SK-N-SH (cell line): ENCODE results near the gene SPSB4. TPM values are rescaled to one million over a fixed set of nuclear protein-coding genes. Genes with fewer than 3 reads are reported as not detected.

Experiments
- CTCF ChIA-PET: fragments of 300-600, 350-600 bp; formaldehyde crosslinking; extraction: SDS; loops from one replicate; lab custom pipeline; 2021; lab: Yijun Ruan, JAX
- POLR2A ChIA-PET: fragments of 350-600 bp; sonication (Branson Sonifier 250); formaldehyde crosslinking; extraction: SDS; loops from one replicate; lab custom pipeline; 2020; ENCODE audit warnings: antibody characterized with exemption, inconsistent platforms; lab: Yijun Ruan, JAX
- DNase-seq: peaks from one replicate; pipeline ENCODE4 v3.0.0; 2012
- H2AFZ ChIP-seq: fragments of 200-600 bp; sonication (generic); 2 replicates; pipeline ENCODE4 v1.8.1; 2016; ENCODE audit warnings: antibody characterized with exemption, mild to moderate bottlenecking, low read depth
- H3F3A ChIP-seq: fragments of 200-600 bp; sonication (generic); replicated peaks from 2 replicates; pipeline ENCODE3; 2016; ENCODE audit warnings: antibody characterized with exemption, mild to moderate bottlenecking; ENCODE audit not compliant: insufficient read depth
- H3K27ac ChIP-seq, 2 experiments: fragments of 200-500 bp in 1 of 2; fragments of 200-600 bp in 1 of 2; sonication (Bioruptor generic) in 1 of 2; sonication (generic), shearing (Covaris generic) in 1 of 2; 2 replicates each; pipeline versions ENCODE4 v1.5.1 to v1.6.1; 2014 to 2016; ENCODE audit warnings: low read depth in 2 of 2, inconsistent platforms in 1 of 2, low read length in 1 of 2, mild to moderate bottlenecking in 1 of 2, mixed read lengths in 1 of 2
- H3K27me3 ChIP-seq: fragments of 200-600 bp; sonication (generic), shearing (Covaris generic); 2 replicates; pipeline ENCODE4 v1.6.1; 2016; ENCODE audit warnings: mixed run types; ENCODE audit not compliant: insufficient read depth
- H3K36me3 ChIP-seq, 2 experiments: fragments of 200-500 bp in 1 of 2; fragments of 200-600 bp in 1 of 2; sonication (Bioruptor generic) in 1 of 2; sonication (generic) in 1 of 2; replicated peaks in 1 of 2; 2 replicates each; pipeline versions ENCODE3 to v1.5.1; 2014 to 2016; ENCODE audit warnings: low read length in 1 of 2, mild to moderate bottlenecking in 1 of 2; ENCODE audit not compliant: insufficient read depth in 2 of 2, control insufficient read depth in 1 of 2
- H3K4me1 ChIP-seq, 2 experiments: fragments of 200-500 bp in 1 of 2; fragments of 200-600 bp in 1 of 2; sonication (Bioruptor generic) in 1 of 2; sonication (generic), shearing (Covaris generic) in 1 of 2; 2 replicates each; pipeline versions ENCODE4 v1.5.1 to v1.6.1; 2014 to 2016; ENCODE audit warnings: low read depth in 1 of 2, low read length in 1 of 2, mixed run types in 1 of 2; ENCODE audit not compliant: insufficient read depth in 2 of 2, control insufficient read depth in 1 of 2
- H3K4me2 ChIP-seq: fragments of 200-600 bp; sonication (generic), shearing (Covaris generic); 2 replicates; pipeline ENCODE4 v1.6.1; 2017; ENCODE audit warnings: mixed run types
- H3K4me3 ChIP-seq, 2 experiments: fragments of 200-500 bp in 1 of 2; fragments of 200-600 bp in 1 of 2; sonication (Bioruptor generic) in 1 of 2; sonication (generic), shearing (Covaris generic) in 1 of 2; 2 replicates each; pipeline versions ENCODE4 v1.5.1 to v1.8.1; 2014 to 2016; ENCODE audit warnings: low read depth in 2 of 2, inconsistent platforms in 1 of 2, low read length in 1 of 2, mild to moderate bottlenecking in 1 of 2, mixed read lengths in 1 of 2, moderate library complexity in 1 of 2
- H3K79me2 ChIP-seq: fragments of 200-600 bp; sonication (generic); 2 replicates; pipeline ENCODE4 v1.8.1; 2017; ENCODE audit warnings: mild to moderate bottlenecking; ENCODE audit not compliant: insufficient read depth
- H3K9ac ChIP-seq: fragments of 200-600 bp; sonication (generic); 2 replicates; pipeline ENCODE4 v1.6.1; 2017; ENCODE audit warnings: mixed run types
- H3K9me2 ChIP-seq: fragments of 200-600 bp; sonication (generic); 2 replicates; pipeline ENCODE4 v1.6.1; 2017; ENCODE audit warnings: mixed run types
- H3K9me3 ChIP-seq: fragments of 200-600 bp; sonication (generic); 2 replicates; pipeline ENCODE4 v1.6.1; 2017; ENCODE audit warnings: mixed run types, mild to moderate bottlenecking, moderate library complexity
- H4K20me1 ChIP-seq: fragments of 200-600 bp; sonication (generic); 2 replicates; pipeline ENCODE4 v1.6.1; 2017; ENCODE audit warnings: mild to moderate bottlenecking, mixed run types; ENCODE audit not compliant: insufficient read depth
- CTCF ChIP-seq: fragments of 200-600 bp; sonication (generic); IDR thresholded peaks from 2 replicates; pipeline ENCODE4 v1.6.1; 2017; ENCODE audit warnings: antibody characterized with exemption, mild to moderate bottlenecking, moderate library complexity
- EP300 ChIP-seq, 2 experiments: IDR thresholded peaks; 2 replicates each; pipeline versions ENCODE4 v1.4.0 to v1.6.1; 2012; ENCODE audit warnings: borderline replicate concordance in 1 of 2, low read depth in 1 of 2, low read length in 1 of 2
- GABPA ChIP-seq: IDR thresholded peaks from 2 replicates; pipeline ENCODE4 v1.4.0; 2012; ENCODE audit warnings: low read depth, mild to moderate bottlenecking
- GATA2 ChIP-seq: sonication (generic); formaldehyde crosslinking; IDR thresholded peaks from 2 replicates; pipeline ENCODE4 v1.5.0; 2020; ENCODE audit warnings: mild to moderate bottlenecking, missing genetic modification reagents
- POLR2AphosphoS5 ChIP-seq: IDR thresholded peaks from 2 replicates; pipeline ENCODE4 v1.6.1; 2012; ENCODE audit warnings: low read depth, low read length
- RXRA ChIP-seq: IDR thresholded peaks from 2 replicates; pipeline ENCODE4 v1.4.0; 2012; ENCODE audit warnings: low read depth, mild to moderate bottlenecking, borderline replicate concordance
- TAF1 ChIP-seq: IDR thresholded peaks from 2 replicates; pipeline ENCODE4 v1.6.1; 2012; ENCODE audit warnings: low read depth, mild to moderate bottlenecking, low read length, moderate library complexity, borderline replicate concordance
- USF2 ChIP-seq: fragments of 150-350 bp; IDR thresholded peaks from 2 replicates; pipeline ENCODE4 v1.6.1; 2017; ENCODE audit warnings: antibody characterized with exemption, low read length, low read depth, borderline replicate concordance
- WGBS: methylation state at CpG from one replicate; pipeline ENCODE4 v1.1.6; 2017; ENCODE audit warnings: low lambda C conversion rate; 5-methylcytosine and 5-hydroxymethylcytosine counted together
- polyA plus RNA-seq, 3 experiments: library from polyadenylated mRNA; depleted of rRNA; stranded (reverse); fragments of >200 nt; gene quantifications; 2 replicates each; pipeline ENCODE4 v1.2.3, GENCODE V29; 2012
- TF ChIP-seq, protein P1 (sequence below): IDR thresholded peaks from 2 replicates; pipeline ENCODE4 v1.4.0; 2012; ENCODE audit warnings: low read depth, borderline replicate concordance
- TF ChIP-seq, protein P2 (sequence below): IDR thresholded peaks from 2 replicates; pipeline ENCODE4 v1.6.1; 2012; ENCODE audit warnings: mild to moderate bottlenecking, low read depth, low read length, moderate library complexity

SPSB4 gene
- polyA plus RNA-seq, 1 of the 3 experiments (the other 2 are of a cell fraction) = 0.10 TPM

GRCh38 chr3:141065258-141065657 is 14.1 kb downstream of the SPSB4 start:
- no peak overlapping the region for H3K4me3 ChIP-seq
- H3K79me2 ChIP-seq = no peaks in the 10 kb centered on the region
- no peaks in the 10 kb centered on the region for H3K9me2 ChIP-seq
- H3F3A ChIP-seq = no peaks in the 10 kb centered on the region
- 53% methylated on average over 4 of the region's 4 CpGs for WGBS
- DNase-seq = no peak
- H3K4me1 ChIP-seq = peaks cover 0 to 11% of the 10 kb centered on the region in 2 experiments; a peak in 2 of 4 replicates
- no peaks in the 10 kb centered on the region for H4K20me1 ChIP-seq
- TF ChIP-seq CTCF = no peak
- no peak for TF ChIP-seq GABPA
- TF ChIP-seq, protein P1, sequence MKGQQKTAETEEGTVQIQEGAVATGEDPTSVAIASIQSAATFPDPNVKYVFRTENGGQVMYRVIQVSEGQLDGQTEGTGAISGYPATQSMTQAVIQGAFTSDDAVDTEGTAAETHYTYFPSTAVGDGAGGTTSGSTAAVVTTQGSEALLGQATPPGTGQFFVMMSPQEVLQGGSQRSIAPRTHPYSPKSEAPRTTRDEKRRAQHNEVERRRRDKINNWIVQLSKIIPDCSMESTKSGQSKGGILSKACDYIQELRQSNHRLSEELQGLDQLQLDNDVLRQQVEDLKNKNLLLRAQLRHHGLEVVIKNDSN = no peak
- no peak for TF ChIP-seq EP300 (IDR thresholded peaks at IDR 0.05; ENCODE audit: borderline replicate concordance in 1 of 2, low read depth in 1 of 2, low read length in 1 of 2)
- no peak for TF ChIP-seq POLR2AphosphoS5
- TF ChIP-seq TAF1 = no peak
- no peak for TF ChIP-seq USF2
- TF ChIP-seq, protein P2, sequence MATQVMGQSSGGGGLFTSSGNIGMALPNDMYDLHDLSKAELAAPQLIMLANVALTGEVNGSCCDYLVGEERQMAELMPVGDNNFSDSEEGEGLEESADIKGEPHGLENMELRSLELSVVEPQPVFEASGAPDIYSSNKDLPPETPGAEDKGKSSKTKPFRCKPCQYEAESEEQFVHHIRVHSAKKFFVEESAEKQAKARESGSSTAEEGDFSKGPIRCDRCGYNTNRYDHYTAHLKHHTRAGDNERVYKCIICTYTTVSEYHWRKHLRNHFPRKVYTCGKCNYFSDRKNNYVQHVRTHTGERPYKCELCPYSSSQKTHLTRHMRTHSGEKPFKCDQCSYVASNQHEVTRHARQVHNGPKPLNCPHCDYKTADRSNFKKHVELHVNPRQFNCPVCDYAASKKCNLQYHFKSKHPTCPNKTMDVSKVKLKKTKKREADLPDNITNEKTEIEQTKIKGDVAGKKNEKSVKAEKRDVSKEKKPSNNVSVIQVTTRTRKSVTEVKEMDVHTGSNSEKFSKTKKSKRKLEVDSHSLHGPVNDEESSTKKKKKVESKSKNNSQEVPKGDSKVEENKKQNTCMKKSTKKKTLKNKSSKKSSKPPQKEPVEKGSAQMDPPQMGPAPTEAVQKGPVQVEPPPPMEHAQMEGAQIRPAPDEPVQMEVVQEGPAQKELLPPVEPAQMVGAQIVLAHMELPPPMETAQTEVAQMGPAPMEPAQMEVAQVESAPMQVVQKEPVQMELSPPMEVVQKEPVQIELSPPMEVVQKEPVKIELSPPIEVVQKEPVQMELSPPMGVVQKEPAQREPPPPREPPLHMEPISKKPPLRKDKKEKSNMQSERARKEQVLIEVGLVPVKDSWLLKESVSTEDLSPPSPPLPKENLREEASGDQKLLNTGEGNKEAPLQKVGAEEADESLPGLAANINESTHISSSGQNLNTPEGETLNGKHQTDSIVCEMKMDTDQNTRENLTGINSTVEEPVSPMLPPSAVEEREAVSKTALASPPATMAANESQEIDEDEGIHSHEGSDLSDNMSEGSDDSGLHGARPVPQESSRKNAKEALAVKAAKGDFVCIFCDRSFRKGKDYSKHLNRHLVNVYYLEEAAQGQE = no peak
- TF ChIP-seq GATA2 (CRISPR knock-in tag) = no peak
- TF ChIP-seq RXRA = no peak
- CTCF ChIA-PET = interaction anchor here (1.2 to 3.2 kb wide), 3 partner anchors 9 to 54 kb away, joined by 3 to 23 read pairs (median 9); partner anchors contain the start of gene SPSB4
- POLR2A ChIA-PET = no interaction called here
- H3K27ac ChIP-seq = no peak overlapping the region
- H3K27me3 ChIP-seq = no peaks in the 10 kb centered on the region
- no peaks in the 10 kb centered on the region for H3K36me3 ChIP-seq
- no peak overlapping the region for H2AFZ ChIP-seq
- no peak overlapping the region for H3K9ac ChIP-seq
- H3K4me2 ChIP-seq = no peak overlapping the region
- no peaks in the 10 kb centered on the region for H3K9me3 ChIP-seq
